ENCODE measurements around the gene TOMM7.

- TF ChIP-seq, protein P1, sequence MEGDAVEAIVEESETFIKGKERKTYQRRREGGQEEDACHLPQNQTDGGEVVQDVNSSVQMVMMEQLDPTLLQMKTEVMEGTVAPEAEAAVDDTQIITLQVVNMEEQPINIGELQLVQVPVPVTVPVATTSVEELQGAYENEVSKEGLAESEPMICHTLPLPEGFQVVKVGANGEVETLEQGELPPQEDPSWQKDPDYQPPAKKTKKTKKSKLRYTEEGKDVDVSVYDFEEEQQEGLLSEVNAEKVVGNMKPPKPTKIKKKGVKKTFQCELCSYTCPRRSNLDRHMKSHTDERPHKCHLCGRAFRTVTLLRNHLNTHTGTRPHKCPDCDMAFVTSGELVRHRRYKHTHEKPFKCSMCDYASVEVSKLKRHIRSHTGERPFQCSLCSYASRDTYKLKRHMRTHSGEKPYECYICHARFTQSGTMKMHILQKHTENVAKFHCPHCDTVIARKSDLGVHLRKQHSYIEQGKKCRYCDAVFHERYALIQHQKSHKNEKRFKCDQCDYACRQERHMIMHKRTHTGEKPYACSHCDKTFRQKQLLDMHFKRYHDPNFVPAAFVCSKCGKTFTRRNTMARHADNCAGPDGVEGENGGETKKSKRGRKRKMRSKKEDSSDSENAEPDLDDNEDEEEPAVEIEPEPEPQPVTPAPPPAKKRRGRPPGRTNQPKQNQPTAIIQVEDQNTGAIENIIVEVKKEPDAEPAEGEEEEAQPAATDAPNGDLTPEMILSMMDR (IDR thresholded peaks at IDR 0.05), result no peak
- no peak for TF ChIP-seq EP300 (IDR thresholded peaks at IDR 0.05)
- TF ChIP-seq POLR2A (IDR thresholded peaks at IDR 0.05; ENCODE audit: low read depth), result no peak
Observed at GRCh38 chr7:22819476-22819875, 3.2 kb downstream of the TOMM7 start.
